OCI-LY7 (cell line): ENCODE results near the gene TBC1D5.

Experiments
- EZH2phosphoT487 ChIP-seq: fragments of 200-600 bp; sonication (generic); IDR thresholded peaks from 2 replicates; pipeline ENCODE4 v1.6.1; 2018; ENCODE audit warnings: low read depth, borderline replicate concordance, mild to moderate bottlenecking, mixed run types, antibody characterized with exemption, low read length, moderate library complexity, mixed read lengths
- TF ChIP-seq, protein P1 (sequence below): fragments of 200-600 bp; sonication (generic); conservative IDR thresholded peaks from 2 replicates; pipeline ENCODE4 v1.5.1; 2014; ENCODE audit warnings: mild to moderate bottlenecking, antibody characterized with exemption, low read length, moderate library complexity, mixed read lengths

DNA sequence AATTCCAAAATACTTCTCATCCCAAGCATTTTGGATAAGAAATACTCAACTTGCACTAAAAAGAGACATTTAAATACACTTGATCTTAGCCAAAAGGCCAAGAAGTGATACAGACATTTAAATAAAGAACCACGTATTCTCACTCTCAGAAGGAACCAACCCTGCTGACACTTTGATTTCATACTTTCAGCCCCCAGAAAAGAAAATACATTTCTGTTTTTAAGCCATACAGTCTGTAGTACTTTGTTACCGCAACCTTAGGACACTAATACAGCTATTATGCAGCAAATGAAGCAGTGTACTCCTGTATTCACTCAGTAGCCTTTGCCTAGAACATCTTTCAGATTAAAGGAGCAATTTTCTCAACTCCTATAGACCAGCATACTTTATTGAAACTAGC, 86.7 kb downstream of the TBC1D5 start:
- TF ChIP-seq, protein P1, sequence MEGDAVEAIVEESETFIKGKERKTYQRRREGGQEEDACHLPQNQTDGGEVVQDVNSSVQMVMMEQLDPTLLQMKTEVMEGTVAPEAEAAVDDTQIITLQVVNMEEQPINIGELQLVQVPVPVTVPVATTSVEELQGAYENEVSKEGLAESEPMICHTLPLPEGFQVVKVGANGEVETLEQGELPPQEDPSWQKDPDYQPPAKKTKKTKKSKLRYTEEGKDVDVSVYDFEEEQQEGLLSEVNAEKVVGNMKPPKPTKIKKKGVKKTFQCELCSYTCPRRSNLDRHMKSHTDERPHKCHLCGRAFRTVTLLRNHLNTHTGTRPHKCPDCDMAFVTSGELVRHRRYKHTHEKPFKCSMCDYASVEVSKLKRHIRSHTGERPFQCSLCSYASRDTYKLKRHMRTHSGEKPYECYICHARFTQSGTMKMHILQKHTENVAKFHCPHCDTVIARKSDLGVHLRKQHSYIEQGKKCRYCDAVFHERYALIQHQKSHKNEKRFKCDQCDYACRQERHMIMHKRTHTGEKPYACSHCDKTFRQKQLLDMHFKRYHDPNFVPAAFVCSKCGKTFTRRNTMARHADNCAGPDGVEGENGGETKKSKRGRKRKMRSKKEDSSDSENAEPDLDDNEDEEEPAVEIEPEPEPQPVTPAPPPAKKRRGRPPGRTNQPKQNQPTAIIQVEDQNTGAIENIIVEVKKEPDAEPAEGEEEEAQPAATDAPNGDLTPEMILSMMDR = no peak
- TF ChIP-seq EZH2phosphoT487 = no peak
